Activated CD8-positive, alpha-beta memory T cell treated with anti-CD3 and anti-CD28 coated beads for 48 hours (primary cell): ENCODE data around the gene HK2.
"Not testable (repeated sequence)": the region's sequence is repeated elsewhere in the genome, so short reads cannot be mapped to it uniquely, and the experiment has no call there.

Experiments used
- DNase-seq, 3 experiments: peaks; one replicate each; pipeline ENCODE4 v3.0.0-alpha.2; 2020; ENCODE audit warnings: low read depth in 2 of 3, low spot score in 2 of 3

Gene HK2

GRCh38 chr2:74833418-74834233 is at the start of gene HK2:
TSS of gene HK2 (plus strand) at chr2:74834127. CDS start at chr2:74834581, 454 bp downstream.
- DNase-seq: peak; percentile 44 to 75 (median 48)

DNA sequence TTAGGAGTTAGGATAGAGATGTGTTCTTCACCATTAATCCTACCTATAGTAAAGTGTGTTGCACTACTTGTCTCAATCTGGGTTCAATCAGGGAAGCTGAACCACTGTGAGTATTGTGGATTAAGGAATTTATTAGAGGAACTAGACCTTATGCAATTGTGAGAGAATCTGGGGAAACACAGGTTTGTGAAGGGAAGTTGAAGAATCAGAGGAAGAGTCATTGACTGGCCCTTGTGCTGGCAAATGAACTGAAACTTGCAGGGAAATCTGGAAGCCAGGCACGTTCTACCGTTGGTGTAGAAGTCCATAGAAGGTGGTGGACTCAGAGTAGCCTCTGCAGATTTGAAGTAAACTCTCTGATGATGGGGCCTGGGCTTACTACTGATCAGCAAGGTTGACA is 44.7 kb upstream of the HK2 start:
- no peak for DNase-seq

GRCh38 chr2:74792282-74792681 is 41.6 kb upstream of the HK2 start:
- DNase-seq: no peak

DNA sequence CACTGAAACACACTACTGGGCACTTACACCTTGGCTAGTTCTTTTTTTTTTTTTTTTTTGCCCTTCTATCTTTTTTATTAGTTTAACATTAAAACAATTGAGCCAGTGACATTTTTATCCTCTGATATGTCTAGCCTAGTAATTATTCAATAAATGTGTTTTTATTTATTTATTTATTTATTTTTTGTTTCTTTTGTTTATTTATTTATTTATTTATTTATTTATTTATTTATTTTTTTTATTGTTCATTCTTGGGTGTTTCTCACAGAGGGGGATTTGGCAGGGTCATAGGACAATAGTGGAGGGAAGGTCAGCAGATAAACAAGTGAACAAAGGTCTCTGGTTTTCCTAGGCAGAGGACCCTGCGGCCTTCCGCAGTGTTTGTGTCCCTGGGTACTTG is 39.0 kb upstream of the HK2 start:
- not testable (repeated sequence) for DNase-seq

DNA sequence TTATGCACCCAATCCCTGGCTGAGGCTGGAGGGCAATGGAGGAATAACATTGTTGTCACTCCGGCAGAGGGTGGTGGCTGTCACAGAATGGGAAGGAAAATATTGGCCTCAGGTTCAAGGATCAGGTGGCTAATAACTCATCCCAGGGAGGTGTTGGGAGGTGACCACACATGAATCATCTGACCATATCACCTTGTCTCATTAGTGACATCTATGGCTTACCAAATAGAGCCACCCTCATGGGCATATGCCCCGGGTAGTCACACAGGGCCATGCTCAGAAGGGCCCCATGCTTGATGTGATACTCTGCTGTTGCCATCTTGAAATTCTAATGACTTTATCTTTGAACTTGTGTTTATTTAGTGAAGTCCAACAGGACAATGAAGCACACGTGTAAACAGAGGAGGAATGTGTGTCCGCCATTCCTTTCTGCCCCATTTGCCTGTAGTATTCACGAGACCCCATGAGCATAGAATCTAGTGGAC is 27.5 kb upstream of the HK2 start:
- no peak for DNase-seq

DNA sequence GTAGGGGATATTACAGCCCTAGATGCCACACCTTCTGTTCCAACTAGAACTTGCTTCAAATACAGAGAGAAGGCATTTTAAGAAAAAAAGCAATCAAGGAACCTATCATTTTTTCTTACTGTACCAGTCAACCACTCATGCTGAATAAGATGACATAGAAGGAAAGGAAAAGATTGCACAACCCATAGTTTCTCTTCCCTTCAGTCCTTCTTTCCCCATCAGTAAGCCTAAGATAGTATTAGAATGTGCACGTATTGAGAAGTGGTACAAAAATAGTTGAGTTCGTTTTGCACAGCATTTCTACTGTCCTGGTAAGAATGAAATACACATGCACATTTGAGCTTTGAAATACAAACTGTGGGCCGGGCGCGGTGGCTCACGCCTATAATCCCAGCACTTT is 27.0 kb upstream of the HK2 start:
- no peak for DNase-seq

- no peak for DNase-seq
Observed at GRCh38 chr2:74812787-74813590, 20.9 kb upstream of the HK2 start.

GRCh38 chr2:74814102-74814501 is 19.8 kb upstream of the HK2 start:
- DNase-seq: no peak

DNA sequence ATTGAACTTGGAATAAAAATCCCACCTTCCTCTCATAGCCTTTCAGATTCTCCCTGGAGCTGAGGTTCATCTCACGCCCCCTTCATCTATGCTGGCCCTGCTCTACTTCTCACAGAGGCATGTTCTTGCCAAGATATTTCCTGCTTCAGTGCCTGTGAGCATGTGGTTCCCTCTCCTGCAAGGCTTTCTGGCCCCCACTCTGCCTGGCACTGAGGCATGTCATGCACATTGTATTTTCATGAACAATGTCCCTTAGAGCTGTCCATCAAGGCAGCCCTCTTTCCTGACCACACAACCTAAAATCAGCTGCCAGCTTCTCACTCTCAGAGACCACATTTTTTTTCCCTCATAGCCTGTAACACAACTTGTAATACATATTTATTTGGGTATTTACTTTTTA is 18.0 kb upstream of the HK2 start:
- DNase-seq: no peak

- DNase-seq: no peak
Observed at GRCh38 chr2:74816540-74817303, 17.2 kb upstream of the HK2 start.

DNA sequence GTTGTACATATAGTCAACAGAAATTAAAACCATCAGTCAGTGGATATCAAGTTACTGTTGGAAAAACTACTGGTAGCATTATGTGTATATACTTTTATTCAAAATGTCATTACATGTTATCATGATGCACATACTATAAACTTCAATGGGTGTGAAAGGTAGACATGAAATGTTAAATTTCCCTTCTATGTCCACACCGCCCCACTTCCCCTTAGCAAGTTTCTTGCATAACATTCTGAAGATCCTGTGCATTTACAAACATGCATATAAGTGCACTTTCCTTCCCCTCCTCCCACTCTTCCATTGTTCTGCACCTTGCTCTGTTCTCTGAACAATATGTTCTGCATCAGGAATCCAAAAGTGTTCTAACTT is 16.6 kb upstream of the HK2 start:
- no peak for DNase-seq

GRCh38 chr2:74819702-74820101 is 14.2 kb upstream of the HK2 start:
- DNase-seq: no peak

GRCh38 chr2:74821177-74822126 is 12.5 kb upstream of the HK2 start:
- no peak for DNase-seq

GRCh38 chr2:74822771-74823566 is 11.0 kb upstream of the HK2 start:
- DNase-seq: no peak

DNA sequence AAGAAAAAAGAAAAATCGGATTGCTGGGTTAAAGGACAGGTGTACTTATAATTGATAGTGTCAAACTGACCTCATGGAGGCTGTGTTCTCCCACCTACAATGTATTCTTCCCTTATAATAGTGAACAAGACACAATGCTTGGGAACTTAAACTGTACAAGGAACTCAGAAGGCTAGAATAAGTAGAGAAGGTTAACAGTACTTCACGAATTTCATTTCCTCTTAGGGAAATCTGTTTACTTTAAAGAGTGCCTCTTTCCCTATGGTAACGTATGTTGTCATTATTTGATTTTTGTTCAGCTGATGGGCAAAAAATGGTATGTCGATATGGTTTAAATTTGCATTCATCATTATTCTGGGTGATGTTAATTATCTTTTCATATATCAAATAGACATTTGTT is 9.2 kb upstream of the HK2 start:
- no peak for DNase-seq

GRCh38 chr2:74828543-74828942 is 5.4 kb upstream of the HK2 start:
- DNase-seq: no peak

DNA sequence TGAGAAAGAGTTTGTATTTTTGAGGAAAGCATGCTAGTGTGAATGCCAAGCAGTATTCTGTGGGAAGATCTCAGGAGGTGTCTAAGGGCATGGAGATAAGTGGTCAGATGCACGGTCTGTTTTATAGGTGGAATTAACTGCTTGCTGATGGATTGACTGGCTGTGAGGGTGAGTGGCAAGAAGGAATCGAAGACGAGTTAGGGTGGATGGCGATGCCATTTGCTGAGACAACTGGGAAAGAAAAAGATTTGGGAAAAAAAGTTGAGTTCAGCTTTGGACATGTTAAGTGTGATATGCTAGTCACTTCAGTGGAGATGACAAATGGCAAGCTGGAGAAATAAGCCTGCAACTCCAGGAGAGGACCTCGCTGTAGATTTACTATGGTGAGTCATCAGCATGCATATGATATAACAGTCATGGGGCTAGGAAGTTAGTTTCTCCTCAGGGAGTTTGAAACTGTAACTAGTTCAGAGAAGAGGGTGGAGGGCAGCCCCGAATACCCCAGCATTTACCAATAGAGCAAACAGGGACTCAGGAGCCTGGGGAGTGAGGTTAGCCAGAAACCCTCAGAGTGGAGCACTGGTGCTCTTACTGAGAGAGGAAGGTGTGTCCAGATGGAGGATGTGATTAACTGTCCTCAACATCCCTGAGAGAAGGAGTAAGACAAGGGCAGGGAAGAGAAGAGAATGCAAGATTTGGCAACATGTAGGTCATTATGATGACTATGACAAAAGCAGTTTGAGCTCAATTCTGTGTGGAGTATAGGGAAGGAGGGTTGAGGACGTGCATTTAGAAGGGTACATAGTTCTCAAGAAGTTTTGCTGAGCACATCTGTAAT is 2.0 kb upstream of the HK2 start:
- no peak for DNase-seq

- DNase-seq: peak in 2 of 3 experiments; percentile 18 to 32
Observed at GRCh38 chr2:74834234-74834791, 386 bp downstream of the HK2 start.
